Neuron (in vitro differentiated cells): ENCODE results near the gene ZNF474.

Experiments used
- H2AFZ ChIP-seq: one replicate; pipeline ENCODE4 v1.6.1; 2013; ENCODE audit warnings: low read depth, mild to moderate bottlenecking, inconsistent platforms, low read length, moderate library complexity
- H3K27me3 ChIP-seq: one replicate; pipeline ENCODE4 v1.6.1; 2013; ENCODE audit warnings: low read length; ENCODE audit not compliant: insufficient read depth
- H3K36me3 ChIP-seq: one replicate; pipeline ENCODE4 v1.6.1; 2013; ENCODE audit warnings: low read length; ENCODE audit not compliant: insufficient read depth
- H3K4me1 ChIP-seq: one replicate; pipeline ENCODE4 v1.6.1; 2013; ENCODE audit warnings: low read length; ENCODE audit not compliant: insufficient read depth
- H3K4me3 ChIP-seq: 2 replicates; pipeline ENCODE4 v1.5.1; 2013; ENCODE audit warnings: mild to moderate bottlenecking, low read length, moderate library complexity
- H3K9me3 ChIP-seq: one replicate; pipeline ENCODE4 v1.6.1; 2013; ENCODE audit warnings: low read length

The ZNF474 gene

GRCh38 chr5:122182491-122182921, 53.2 kb downstream of the ZNF474 start:
- Histone ChIP-seq H3K4me3 (no peak overlapping the region), H3K4me1 (no peaks in the 10 kb centered on the region), H3K36me3 (no peaks in the 10 kb centered on the region), H3K9me3 (no peaks in the 10 kb centered on the region), H2AFZ (no peak overlapping the region), H3K27me3 (no peaks in the 10 kb centered on the region)

- Histone ChIP-seq H3K4me3 (no peak overlapping the region), H3K4me1 (no peaks in the 10 kb centered on the region), H3K9me3 (no peaks in the 10 kb centered on the region), H3K36me3 (no peaks in the 10 kb centered on the region), H3K27me3 (no peaks in the 10 kb centered on the region), H2AFZ (no peak overlapping the region)
These were observed 53.9 kb downstream of the ZNF474 start for GRCh38 chr5:122183098-122183787.

GRCh38 chr5:122183788-122184170, 54.4 kb downstream of the ZNF474 start:
- H3K36me3 ChIP-seq: no peaks in the 10 kb centered on the region
- H3K4me1 ChIP-seq: no peaks in the 10 kb centered on the region
- H3K27me3 ChIP-seq: no peaks in the 10 kb centered on the region
- no peak overlapping the region for H3K4me3 ChIP-seq
- no peaks in the 10 kb centered on the region for H3K9me3 ChIP-seq
- no peak overlapping the region for H2AFZ ChIP-seq

GRCh38 chr5:122184676-122185255, 55.4 kb downstream of the ZNF474 start:
- Histone ChIP-seq H3K9me3 (no peaks in the 10 kb centered on the region), H3K36me3 (no peaks in the 10 kb centered on the region), H3K4me3 (no peak overlapping the region), H3K27me3 (no peaks in the 10 kb centered on the region), H2AFZ (no peak overlapping the region), H3K4me1 (no peaks in the 10 kb centered on the region)

GRCh38 chr5:122187426-122187825, 58.1 kb downstream of the ZNF474 start:
- H3K36me3 ChIP-seq: no peaks in the 10 kb centered on the region
- peaks cover 5% of the 10 kb centered on the region for H3K27me3 ChIP-seq
- no peak overlapping the region for H3K4me3 ChIP-seq
- H2AFZ ChIP-seq: no peak overlapping the region
- H3K9me3 ChIP-seq: no peaks in the 10 kb centered on the region
- no peaks in the 10 kb centered on the region for H3K4me1 ChIP-seq

- Histone ChIP-seq H3K4me1 (no peaks in the 10 kb centered on the region), H3K4me3 (no peak overlapping the region), H3K27me3 (peaks cover 5% of the 10 kb centered on the region), H3K36me3 (no peaks in the 10 kb centered on the region), H3K9me3 (no peaks in the 10 kb centered on the region), H2AFZ (no peak overlapping the region)
These were observed 60.8 kb downstream of the ZNF474 start for GRCh38 chr5:122190156-122190555.

- Histone ChIP-seq H3K4me3 (no peak overlapping the region), H3K9me3 (no peaks in the 10 kb centered on the region), H2AFZ (no peak overlapping the region), H3K36me3 (no peaks in the 10 kb centered on the region), H3K27me3 (peaks cover 5% of the 10 kb centered on the region), H3K4me1 (no peaks in the 10 kb centered on the region)
These were observed 63.5 kb downstream of the ZNF474 start for GRCh38 chr5:122192497-122193496.

GRCh38 chr5:122195802-122196394, 66.6 kb downstream of the ZNF474 start:
- H3K27me3 ChIP-seq: peaks cover 4% of the 10 kb centered on the region
- H3K4me3 ChIP-seq: no peak overlapping the region
- no peaks in the 10 kb centered on the region for H3K9me3 ChIP-seq

GRCh38 chr5:122199146-122199545, 69.8 kb downstream of the ZNF474 start:
- Histone ChIP-seq H3K27me3 (no peaks in the 10 kb centered on the region), H3K36me3 (no peaks in the 10 kb centered on the region), H3K9me3 (no peaks in the 10 kb centered on the region), H2AFZ (no peak overlapping the region), H3K4me1 (peaks cover 19% of the 10 kb centered on the region), H3K4me3 (no peak overlapping the region)

More at GRCh38 chr5:122195802-122196394, 66.6 kb downstream of the ZNF474 start:
- Histone ChIP-seq H3K4me1 (peaks cover 16% of the 10 kb centered on the region), H2AFZ (no peak overlapping the region), H3K36me3 (no peaks in the 10 kb centered on the region)

GRCh38 chr5:122200450-122200849, 71.1 kb downstream of the ZNF474 start:
- Histone ChIP-seq H3K4me3 (no peak overlapping the region), H2AFZ (no peak overlapping the region), H3K9me3 (no peaks in the 10 kb centered on the region), H3K27me3 (no peaks in the 10 kb centered on the region), H3K36me3 (no peaks in the 10 kb centered on the region), H3K4me1 (peaks cover 19% of the 10 kb centered on the region)

- Histone ChIP-seq H3K4me3 (no peak overlapping the region), H2AFZ (no peak overlapping the region), H3K4me1 (peaks cover 19% of the 10 kb centered on the region), H3K9me3 (no peaks in the 10 kb centered on the region), H3K27me3 (no peaks in the 10 kb centered on the region), H3K36me3 (no peaks in the 10 kb centered on the region)
These were observed 71.5 kb downstream of the ZNF474 start for GRCh38 chr5:122200865-122201264.

- no peaks in the 10 kb centered on the region for H3K9me3 ChIP-seq
- no peak overlapping the region for H2AFZ ChIP-seq
- no peaks in the 10 kb centered on the region for H3K36me3 ChIP-seq
- H3K4me1 ChIP-seq: peaks cover 19% of the 10 kb centered on the region
- H3K27me3 ChIP-seq: no peaks in the 10 kb centered on the region
- no peak overlapping the region for H3K4me3 ChIP-seq
These were observed 72.0 kb downstream of the ZNF474 start for GRCh38 chr5:122201365-122201764.

- Histone ChIP-seq H3K27me3 (no peaks in the 10 kb centered on the region), H3K4me3 (no peak overlapping the region), H3K36me3 (no peaks in the 10 kb centered on the region), H2AFZ (no peak overlapping the region), H3K9me3 (no peaks in the 10 kb centered on the region), H3K4me1 (peaks cover 19% of the 10 kb centered on the region)
These were observed 73.6 kb downstream of the ZNF474 start for GRCh38 chr5:122202952-122203351.
